ENCODE data around the gene PDZD11. TPM values are rescaled to one million over a fixed set of nuclear protein-coding genes. Genes with fewer than 3 reads are reported as not detected.
"Not testable (repeated sequence)": the region's sequence is repeated elsewhere in the genome, so short reads cannot be mapped to it uniquely, and the experiment has no call there.

Gene PDZD11
- total RNA-seq, 1 donor from 2014 or later = 22.1 TPM

DNA sequence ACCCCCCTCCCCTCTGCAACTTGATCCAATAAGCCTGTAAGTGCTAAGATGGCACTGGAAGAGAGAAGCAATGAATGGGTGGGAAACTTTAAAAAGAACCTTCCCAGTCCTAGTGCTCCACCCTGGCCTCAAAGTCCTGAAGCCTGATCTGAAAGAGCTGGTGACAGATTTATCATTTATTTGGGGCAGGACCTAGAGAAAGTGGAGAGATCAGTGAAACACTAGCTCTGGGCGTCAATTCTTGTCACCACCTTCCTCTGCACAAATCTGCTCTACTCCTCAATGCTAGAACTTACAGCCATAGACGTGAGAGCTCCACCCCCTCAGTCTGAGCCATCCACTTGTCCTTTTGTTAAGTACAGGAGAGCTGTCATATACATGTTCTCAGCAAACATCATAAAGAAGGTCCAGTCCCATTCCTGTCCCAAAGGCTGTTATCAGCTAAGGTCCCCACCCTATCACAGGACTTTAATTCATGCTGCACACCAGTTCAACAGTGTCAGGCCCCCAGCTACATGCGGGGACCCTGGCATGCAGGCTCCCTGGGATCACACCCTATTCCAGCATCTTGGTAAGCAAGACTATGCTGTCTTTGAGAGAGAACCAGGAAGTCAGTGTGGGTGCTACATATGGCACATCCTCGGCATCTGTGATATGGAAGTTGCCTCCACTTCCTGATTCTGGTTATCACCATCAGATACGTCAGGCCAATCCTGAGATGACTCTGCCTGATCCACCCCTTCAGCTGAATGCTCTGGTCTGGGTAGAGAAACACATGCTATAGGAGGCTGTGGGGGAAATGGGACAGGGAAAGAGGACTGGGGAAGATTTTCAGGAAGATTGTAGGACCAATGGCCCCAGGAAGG lies 32.1 kb downstream of the PDZD11 start:
- no peak for DNase-seq (ENCODE audit: low spot score)

DNA sequence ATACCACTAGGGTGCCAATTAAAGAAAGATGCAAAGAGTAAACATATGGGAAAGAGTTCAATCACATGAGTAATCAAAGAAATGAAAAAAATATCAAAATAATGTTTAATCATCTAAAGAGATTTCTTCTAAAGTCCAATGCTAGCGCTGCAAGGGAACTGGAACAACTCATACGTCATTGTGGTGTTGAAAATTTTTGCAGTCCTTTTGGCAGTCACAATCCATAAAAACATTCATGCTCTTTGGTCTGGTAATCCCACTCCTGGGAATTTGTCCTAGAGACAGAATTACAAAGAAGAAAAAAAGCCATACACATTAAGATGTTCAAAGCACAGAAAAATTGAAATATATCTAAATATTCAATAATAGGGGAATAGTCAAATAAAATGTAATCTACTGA lies 34.3 kb downstream of the PDZD11 start:
- peak; percentile 17 for DNase-seq (ENCODE audit: low spot score)

DNA sequence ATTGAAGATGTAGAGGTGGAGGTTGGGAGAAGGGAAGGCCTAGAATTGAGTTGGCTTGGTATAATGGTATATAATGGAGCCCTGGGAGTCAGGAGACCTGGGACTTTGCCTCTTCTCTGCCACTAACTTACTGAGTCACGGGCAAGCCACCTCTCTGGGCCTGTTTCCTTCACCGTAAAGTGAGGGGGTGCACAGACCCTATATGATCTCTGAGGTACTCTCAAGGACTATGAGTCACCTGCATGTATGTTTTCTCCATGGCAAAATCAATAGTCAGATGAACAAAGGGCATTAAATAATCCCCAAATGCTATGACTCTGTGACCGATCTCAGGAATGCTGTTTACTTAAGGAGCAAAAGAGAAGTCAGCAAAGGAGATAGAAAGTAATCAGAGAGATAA lies 34.8 kb downstream of the PDZD11 start:
- no peak for DNase-seq (ENCODE audit: low spot score)

DNA sequence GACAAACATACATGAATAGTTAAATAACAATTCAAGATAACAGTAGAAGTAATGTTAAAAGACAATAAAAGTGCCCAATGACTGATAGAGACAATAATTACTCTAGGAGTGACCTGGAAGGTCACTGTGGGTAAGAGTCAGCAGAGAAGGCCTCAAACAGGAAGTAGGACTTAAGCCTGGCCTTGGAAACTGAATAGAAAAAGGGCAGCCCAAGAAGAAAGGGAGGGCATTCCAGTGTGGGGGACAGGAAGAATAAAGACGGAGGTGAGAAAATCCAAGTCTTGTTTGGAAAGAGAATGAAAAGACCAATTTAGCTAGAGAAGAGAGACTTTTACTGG lies 35.7 kb downstream of the PDZD11 start:
- DNase-seq (ENCODE audit: low spot score) = no peak

DNA sequence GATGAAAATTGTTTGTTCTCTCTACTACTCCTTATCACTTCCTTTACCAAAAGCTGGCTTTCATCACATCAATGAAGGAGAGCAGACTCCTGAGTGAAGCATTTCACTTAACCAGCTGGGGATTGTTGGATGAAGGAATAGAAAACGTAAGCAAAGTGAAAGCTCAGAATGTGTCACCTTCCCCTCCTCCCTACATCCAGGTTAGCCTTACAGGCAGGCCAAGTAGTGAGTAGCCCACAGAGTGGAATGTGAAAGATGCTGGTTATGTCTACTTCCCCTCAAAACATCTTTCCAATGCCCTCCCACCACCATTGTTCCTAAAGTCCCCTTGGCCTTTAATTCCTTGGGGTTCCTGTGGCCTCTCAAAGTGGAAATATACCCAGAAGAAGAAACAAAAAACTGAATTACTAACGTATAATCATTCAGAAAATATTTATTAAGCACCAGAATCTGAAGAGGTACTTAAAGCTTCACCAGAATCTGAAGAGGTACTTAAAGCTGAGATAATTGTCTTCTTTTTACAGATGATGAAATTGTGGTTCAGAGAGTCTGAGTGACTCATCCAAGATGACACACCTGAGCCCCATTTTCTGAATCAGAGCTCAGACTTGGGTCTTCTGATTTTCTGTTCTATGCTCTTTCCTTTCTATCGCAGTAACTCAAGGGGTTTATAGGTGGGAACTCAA lies 36.2 kb downstream of the PDZD11 start:
- DNase-seq (ENCODE audit: low spot score) = no peak

DNA sequence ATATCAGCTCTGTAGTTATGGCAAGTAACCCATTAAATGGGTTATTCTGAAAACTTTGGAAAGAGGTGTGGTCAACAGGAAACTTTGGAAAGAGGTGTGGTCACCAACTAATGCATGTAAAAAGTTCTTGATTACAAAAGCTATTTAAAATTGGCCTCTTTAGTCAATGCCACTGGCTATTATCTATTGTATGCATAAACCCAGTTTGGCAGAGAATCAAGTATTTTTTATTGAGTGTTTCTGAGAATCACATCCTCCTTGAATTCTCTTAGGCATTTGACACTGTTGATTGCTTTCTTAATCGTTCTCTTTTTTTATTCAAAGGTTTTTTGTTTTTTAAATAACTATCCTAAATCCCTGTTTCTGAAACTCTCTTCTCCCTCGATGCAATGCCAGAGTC lies 37.2 kb downstream of the PDZD11 start:
- no peak for DNase-seq (ENCODE audit: low spot score)

DNA sequence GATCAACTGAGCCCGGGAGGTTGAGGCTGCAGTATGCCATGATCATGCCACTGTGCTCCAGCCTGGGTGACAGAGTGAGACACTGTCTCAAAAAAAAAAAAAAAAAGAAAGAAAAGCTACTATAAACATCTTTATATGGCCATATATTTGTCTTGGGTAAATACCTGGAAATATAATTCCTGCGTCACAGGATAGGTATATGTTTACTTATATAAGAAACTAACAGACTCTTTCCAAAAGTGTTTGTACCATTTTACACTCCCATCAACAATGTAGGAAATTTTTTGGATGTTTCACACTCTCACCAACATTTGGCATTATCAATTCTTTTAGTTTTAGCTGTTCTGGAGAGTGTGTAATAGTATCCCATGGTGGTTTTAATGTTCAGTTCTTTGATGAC lies 42.5 kb downstream of the PDZD11 start:
- no peak for DNase-seq (ENCODE audit: low spot score)

DNA sequence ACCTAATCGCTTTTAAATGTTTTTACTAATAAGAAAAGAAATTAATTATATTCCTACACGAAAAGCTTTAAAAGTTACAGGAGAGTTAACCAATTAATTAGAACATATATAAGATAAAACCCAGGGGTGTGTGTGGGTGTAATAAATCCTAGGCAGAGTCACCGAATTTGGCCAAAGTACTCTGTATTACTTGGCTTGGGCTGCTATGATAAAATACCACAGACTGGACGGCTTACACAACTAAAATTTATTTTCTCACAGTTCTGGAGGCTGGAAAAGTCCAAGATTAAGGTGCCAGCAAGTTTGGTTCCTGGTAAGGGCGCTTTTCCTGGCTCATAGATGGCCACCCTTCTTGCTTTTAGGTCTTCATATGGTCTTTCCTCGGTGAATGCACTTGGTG lies 44.8 kb downstream of the PDZD11 start:
- DNase-seq (ENCODE audit: low spot score) = no peak

DNA sequence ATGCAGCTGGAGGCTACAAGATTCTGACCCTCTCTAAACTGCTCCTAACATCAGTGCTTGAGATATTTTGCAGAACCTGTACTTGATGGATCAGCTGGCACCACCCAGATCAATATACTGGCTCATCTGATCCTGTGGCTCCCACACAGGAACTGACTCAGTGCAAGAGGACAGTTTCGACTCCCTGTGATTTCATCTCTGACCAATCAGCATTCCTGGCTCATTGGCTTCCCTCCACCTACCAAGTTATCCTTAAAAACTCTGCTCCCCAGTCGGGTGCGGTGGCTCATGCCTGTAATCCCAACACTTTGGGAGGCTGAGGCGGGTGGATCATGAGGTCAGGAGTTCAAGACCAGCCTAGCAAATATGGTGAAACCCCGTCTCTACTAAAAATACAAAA lies 46.1 kb downstream of the PDZD11 start:
- not testable (repeated sequence) for DNase-seq (ENCODE audit: low spot score)

DNA sequence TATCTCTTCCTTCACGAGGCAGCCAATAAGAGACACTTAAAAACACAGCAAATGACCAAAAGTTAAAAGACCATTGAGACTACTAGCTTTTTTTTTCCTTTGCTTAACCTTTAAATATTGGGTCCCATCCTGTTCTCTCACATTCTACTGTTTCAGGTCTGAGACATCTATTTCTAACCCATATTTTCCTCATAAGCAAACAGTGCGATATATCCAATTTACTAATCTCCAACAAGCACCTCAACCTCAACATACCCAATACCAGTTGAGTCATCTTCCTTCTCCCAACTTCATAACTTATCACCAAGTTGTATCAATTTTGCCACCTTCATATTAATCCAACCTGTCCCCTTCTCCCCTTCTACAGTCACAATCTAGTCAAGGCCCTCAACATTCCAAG lies 48.2 kb downstream of the PDZD11 start:
- DNase-seq (ENCODE audit: low spot score) = no peak

DNA sequence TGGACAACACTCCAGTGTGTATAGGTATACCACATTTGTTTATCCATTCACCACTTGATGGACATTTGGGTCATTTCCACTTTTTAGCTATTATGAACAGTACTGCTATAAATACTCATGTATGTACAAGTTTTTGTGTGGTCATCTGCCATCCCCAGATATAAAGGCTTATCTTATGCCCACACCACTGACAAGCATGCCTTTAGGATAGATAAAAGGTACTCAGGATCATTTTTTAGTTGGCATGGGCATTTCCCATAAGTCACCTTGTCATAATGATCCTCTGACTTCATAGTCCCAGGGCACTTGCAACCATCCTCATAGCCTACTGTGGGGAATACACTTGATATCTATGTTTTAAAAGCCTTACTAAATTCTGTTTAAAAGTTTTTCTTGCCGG lies 49.0 kb downstream of the PDZD11 start:
- no peak for DNase-seq (ENCODE audit: low spot score)

Other genes with a start within 250 kb of the PDZD11 start
- gene AWAT2, start 240.0 kb downstream of the PDZD11 start, total RNA-seq (ENCODE audit: insufficient read depth, low replicate concordance) = 0.96 TPM
- not detected for gene OTUD6A, start 227.5 kb downstream of the PDZD11 start, total RNA-seq (ENCODE audit: insufficient read depth, low replicate concordance)
- gene IGBP1, start 156.5 kb downstream of the PDZD11 start, total RNA-seq (ENCODE audit: insufficient read depth, low replicate concordance) = 58.7 TPM
- gene DGAT2L6, start 112.4 kb downstream of the PDZD11 start, total RNA-seq (ENCODE audit: insufficient read depth, low replicate concordance) = 0.96 TPM
- gene AWAT1, start 55.3 kb downstream of the PDZD11 start, total RNA-seq (ENCODE audit: insufficient read depth, low replicate concordance) = not detected
- gene P2RY4, start 29.7 kb downstream of the PDZD11 start, total RNA-seq (ENCODE audit: insufficient read depth, low replicate concordance) = 0.48 TPM
- not detected for gene ARR3, start 21.6 kb downstream of the PDZD11 start, total RNA-seq (ENCODE audit: insufficient read depth, low replicate concordance)
- gene RAB41, start 7.8 kb downstream of the PDZD11 start, total RNA-seq (ENCODE audit: insufficient read depth, low replicate concordance) = not detected
- gene KIF4A, start 177 bp upstream of the PDZD11 start, total RNA-seq (ENCODE audit: insufficient read depth, low replicate concordance) = 0.24 TPM
- 0.72 TPM for gene GDPD2, start 133.4 kb upstream of the PDZD11 start, total RNA-seq (ENCODE audit: insufficient read depth, low replicate concordance)
- 19.5 TPM for gene DLG3, start 154.9 kb upstream of the PDZD11 start, total RNA-seq (ENCODE audit: insufficient read depth, low replicate concordance)

Data from umbilical cord (tissue), 2 donors.